HEK293T (cell line): Measurements from ENCODE around the gene SIAH3.

ENCODE experiments used
- BHLHE40 ChIP-seq: fragments of 450-650 bp; IDR thresholded peaks from 2 replicates; pipeline ENCODE4 v1.6.1; 2016; ENCODE audit warnings: mild to moderate bottlenecking, moderate library complexity, borderline replicate concordance
- FOXA1 ChIP-seq: fragments of 450-650 bp; IDR thresholded peaks from 2 replicates; pipeline ENCODE4 v1.6.1; 2016; ENCODE audit warnings: mild to moderate bottlenecking
- FOXK2 ChIP-seq: fragments of 450-650 bp; IDR thresholded peaks from 2 replicates; pipeline ENCODE4 v1.6.1; 2016; ENCODE audit warnings: mild to moderate bottlenecking
- FOXM1 ChIP-seq: fragments of 450-650 bp; IDR thresholded peaks from 2 replicates; pipeline ENCODE4 v1.6.1; 2017; ENCODE audit warnings: mild to moderate bottlenecking, borderline replicate concordance
- HDGF ChIP-seq: fragments of 450-650 bp; IDR thresholded peaks from 2 replicates; pipeline ENCODE4 v1.6.1; 2017; ENCODE audit warnings: antibody characterized with exemption, borderline replicate concordance
- LEF1 ChIP-seq: fragments of 450-650 bp; IDR thresholded peaks from 2 replicates; pipeline ENCODE4 v1.6.1; 2017; ENCODE audit warnings: mild to moderate bottlenecking, borderline replicate concordance
- NFRKB ChIP-seq: fragments of 450-650 bp; IDR thresholded peaks from 2 replicates; pipeline ENCODE4 v1.6.1; 2016; ENCODE audit warnings: mild to moderate bottlenecking, moderate library complexity
- SP1 ChIP-seq: fragments of 450-650 bp; IDR thresholded peaks from 2 replicates; pipeline ENCODE4 v1.6.1; 2017
- SUZ12 ChIP-seq: fragments of 450-650 bp; IDR thresholded peaks from 2 replicates; pipeline ENCODE4 v1.6.1; 2016; ENCODE audit warnings: mild to moderate bottlenecking
- ZNF384 ChIP-seq: fragments of 450-650 bp; IDR thresholded peaks from 2 replicates; pipeline ENCODE4 v1.6.1; 2016
- TF ChIP-seq, protein P1 (sequence below): fragments of 450-650 bp; IDR thresholded peaks from 2 replicates; pipeline ENCODE4 v1.6.1; 2016

- TF ChIP-seq FOXA1 (no peak), FOXM1 (no peak), BHLHE40 (no peak), SUZ12 (no peak), SP1 (no peak), NFRKB (no peak), FOXK2 (no peak), HDGF (no peak), LEF1 (no peak), ZNF384 (no peak)
- TF ChIP-seq, protein P1, sequence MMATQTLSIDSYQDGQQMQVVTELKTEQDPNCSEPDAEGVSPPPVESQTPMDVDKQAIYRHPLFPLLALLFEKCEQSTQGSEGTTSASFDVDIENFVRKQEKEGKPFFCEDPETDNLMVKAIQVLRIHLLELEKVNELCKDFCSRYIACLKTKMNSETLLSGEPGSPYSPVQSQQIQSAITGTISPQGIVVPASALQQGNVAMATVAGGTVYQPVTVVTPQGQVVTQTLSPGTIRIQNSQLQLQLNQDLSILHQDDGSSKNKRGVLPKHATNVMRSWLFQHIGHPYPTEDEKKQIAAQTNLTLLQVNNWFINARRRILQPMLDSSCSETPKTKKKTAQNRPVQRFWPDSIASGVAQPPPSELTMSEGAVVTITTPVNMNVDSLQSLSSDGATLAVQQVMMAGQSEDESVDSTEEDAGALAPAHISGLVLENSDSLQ = no peak
These were observed 31.1 kb upstream of the SIAH3 start for GRCh38 chr13:45882626-45883025.
